Measurements from ENCODE around the gene CCL26. TPM values are rescaled to one million over a fixed set of nuclear protein-coding genes. Genes with fewer than 3 reads are reported as not detected.
"Not testable (repeated sequence)": the region's sequence is repeated elsewhere in the genome, so short reads cannot be mapped to it uniquely, and the experiment has no call there.

CCL26 gene
- total RNA-seq, 1 donor from 2014 or later, result not detected

DNA sequence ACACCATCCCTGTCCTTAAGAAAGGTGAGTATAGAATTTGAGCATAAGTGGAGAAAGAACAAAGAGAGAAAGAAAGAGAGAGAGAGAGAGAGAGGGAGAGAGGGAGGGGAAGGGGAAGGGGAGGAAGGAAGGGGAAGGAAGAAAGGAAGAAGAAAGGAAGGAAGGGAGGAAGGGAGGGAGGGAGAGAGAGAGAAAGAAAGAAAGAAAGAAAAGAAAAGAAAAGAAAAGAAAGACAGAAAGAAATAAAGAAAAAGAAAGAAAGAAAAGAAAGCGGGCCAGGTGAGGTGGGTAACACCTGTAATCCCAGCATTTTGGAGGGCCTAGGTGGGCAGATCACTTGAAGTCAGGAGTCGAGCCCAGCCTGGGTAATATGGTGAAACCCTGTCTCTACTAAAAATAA is 21.7 kb upstream of the CCL26 start:
- no peak for DNase-seq (ENCODE audit: low spot score)
- no peak for ATAC-seq

DNA sequence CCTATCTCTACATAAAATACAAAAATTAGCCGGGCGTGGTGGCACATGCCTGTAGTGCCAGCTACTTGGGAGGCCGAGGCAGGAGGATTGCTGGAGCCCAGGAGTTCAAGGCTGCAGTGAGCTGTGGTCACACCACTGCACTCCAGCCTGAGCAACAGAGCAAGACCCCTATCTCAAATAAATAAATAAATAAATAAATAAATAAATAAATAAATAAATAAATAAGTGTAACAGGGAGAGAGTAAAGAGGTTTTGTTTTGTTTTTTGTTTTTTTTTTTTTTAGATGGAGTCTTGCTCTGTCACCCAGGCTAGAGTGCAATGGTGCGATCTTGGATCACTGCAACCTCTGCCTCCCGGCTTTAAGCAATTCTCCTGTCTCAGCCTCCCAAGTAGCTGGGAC is 20.6 kb upstream of the CCL26 start:
- not testable (repeated sequence) for ATAC-seq; DNase-seq (ENCODE audit: low spot score)

DNA sequence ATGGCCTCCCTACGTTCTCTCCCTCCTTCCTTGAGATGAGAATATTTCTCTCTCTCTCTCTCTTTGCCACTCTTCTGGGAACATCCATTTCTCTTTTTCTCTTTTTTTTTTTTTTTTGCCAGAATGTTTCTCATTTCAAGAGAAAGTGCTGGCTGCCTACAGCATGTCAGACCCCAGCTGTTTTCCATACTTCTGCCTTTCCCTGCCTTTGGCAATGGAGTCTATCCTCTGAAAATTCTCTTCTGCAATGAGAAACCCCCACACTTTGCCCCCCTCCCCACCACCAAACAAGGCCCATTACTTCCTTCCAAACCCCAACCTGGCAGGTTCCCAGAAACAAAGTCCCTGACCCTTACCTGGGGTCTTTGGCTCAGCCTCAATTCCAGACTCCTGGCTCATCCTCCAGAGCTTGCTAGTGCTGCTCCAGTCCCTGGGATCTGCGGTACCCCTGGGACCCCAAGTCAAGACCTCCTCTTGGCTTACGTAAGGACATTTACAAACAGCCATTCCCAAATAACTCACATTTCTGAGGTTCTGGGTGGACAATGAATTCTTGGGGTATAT is 17.4 kb upstream of the CCL26 start:
- no peak for ATAC-seq
- no peak for DNase-seq (ENCODE audit: low spot score)

DNA sequence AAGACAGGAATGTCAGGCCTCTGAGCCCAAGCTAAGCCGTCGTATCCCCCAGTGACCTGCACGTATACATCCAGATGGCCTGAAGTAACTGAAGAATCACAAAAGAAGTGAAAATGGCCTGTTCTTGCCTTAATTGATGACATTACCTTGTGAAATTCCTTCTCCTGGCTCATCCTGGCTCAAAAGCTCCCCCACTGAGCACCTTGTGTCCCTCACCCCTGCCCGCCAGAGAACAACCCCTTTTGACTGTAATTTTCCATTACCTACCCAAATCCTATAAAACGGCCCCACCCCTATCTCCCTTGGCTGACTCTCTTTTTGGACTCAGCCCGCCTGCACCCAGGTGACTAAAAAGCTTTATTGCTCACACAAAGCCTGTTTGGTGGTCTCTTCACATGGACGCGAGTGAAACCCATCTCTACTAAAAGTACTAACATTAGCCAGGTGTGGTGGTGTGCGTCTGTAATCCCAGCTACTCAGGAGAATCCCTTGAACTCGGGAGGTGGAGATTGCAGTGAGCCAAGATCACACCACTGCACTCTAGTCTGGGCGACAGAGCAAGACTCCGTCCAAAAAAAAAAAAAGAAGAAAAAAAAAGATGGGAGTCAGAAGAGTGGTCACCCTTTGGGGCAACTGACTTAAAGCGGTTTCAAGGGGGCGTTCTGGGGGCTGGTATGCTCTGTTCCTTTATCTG is 16.3 kb upstream of the CCL26 start:
- not testable (repeated sequence) for DNase-seq (ENCODE audit: low spot score); ATAC-seq

DNA sequence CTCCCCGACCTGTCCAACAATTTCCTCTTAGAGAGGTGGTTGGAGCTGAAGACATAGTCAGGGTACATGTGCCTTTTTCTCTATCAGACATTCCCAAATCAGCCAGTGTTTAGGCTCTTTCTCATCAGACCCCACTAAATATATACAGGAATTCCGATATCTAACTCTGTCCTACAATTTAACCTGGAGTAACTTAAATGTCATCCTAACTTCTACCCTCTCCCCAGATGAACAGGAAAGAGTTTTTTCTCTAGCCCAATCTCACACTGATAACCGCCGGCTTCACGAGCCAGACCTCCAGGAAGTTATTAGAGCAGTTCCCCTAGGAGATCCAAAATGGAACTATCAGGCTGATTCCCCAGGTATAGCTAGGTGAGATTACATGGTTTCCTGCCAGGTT is 11.0 kb upstream of the CCL26 start:
- ATAC-seq; DNase-seq (ENCODE audit: low spot score): not testable (repeated sequence)

- ATAC-seq; DNase-seq (ENCODE audit: low spot score): not testable (repeated sequence)
Observed at GRCh38 chr7:75780647-75781273, 8.7 kb upstream of the CCL26 start.

DNA sequence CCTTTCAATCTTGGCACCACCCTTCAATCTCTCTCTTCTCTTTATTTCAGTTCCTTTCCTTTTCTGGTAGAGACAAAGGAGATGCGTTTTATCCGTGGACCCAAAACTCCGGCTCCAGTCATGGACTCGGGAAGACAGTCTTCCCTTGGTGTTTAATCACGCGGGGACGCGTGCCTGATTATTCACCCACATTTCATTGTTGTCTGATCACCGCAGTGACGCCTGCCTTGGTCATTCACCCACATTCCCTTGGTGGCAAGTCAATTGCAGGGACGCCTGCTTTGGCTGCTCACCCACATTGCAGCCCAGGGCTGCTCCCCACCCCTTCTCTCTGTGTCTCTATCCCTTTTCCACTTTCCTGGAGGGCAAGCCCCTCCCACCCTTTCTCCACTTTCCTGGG is 7.5 kb upstream of the CCL26 start:
- ATAC-seq; DNase-seq (ENCODE audit: low spot score): not testable (repeated sequence)

- DNase-seq (ENCODE audit: low spot score); ATAC-seq: not testable (repeated sequence)
Observed at GRCh38 chr7:75779035-75779434, 7.0 kb upstream of the CCL26 start.

GRCh38 chr7:75776295-75776971 is 4.4 kb upstream of the CCL26 start:
- no peak for DNase-seq (ENCODE audit: low spot score)

GRCh38 chr7:75773958-75774357 is 1.9 kb upstream of the CCL26 start:
- not testable (repeated sequence) for DNase-seq (ENCODE audit: low spot score); ATAC-seq

More at GRCh38 chr7:75776295-75776971, 4.4 kb upstream of the CCL26 start:
- no peak for ATAC-seq

DNA sequence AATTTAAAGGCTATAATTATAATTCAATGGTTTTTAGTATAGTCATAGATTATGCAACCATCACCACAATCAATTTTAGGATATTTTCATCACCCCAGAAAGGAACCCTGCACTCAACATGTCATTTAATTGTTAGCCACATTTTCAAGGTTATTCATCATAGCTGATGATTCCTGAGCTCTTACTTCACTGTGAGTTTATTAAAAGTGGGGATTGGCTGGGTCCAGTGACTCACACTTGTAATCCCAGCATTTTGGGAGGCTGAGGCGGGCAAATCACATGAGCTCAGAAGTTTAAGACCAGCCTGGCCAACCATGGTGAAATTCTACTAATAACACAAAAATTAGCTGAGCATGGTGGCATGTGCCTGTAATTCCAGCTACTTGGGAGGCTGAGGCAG is 787 bp downstream of the CCL26 start:
- ATAC-seq, result no peak

DNA sequence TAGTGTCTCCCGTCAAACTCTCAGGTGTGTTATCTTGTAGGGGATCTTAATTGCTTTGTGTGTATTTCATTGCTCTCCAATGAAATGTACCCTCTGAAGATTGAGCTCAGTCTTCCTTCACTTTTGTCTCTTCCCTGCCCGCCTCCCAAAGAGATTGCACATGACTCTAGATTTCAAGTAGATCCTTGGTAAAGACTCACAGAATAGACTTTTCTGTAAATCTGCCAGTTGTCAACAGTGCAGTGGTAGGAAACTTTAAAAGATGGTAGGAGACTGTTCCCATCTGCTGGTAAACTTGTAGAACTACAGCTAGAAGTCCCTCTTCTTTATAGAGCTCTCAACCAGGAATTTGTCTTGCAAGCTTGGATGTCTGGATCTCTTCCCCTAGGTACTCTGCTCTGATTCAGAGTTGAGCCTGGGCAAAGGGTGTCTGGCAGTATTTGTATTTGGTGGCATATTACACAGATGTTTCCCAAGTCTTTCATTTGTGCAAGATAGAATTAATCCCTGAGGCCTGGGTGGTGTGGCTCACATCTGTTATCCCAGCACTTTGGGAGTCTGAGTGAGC is 9.6 kb downstream of the CCL26 start:
- no peak for DNase-seq (ENCODE audit: low spot score)
- ATAC-seq, result peak; percentile 99

More for the DNA sequence above, 787 bp downstream of the CCL26 start:
- no peak for DNase-seq (ENCODE audit: low spot score)

- not testable (repeated sequence) for ATAC-seq; DNase-seq (ENCODE audit: low spot score)
Observed at GRCh38 chr7:75761801-75762200, 10.2 kb downstream of the CCL26 start.

DNA sequence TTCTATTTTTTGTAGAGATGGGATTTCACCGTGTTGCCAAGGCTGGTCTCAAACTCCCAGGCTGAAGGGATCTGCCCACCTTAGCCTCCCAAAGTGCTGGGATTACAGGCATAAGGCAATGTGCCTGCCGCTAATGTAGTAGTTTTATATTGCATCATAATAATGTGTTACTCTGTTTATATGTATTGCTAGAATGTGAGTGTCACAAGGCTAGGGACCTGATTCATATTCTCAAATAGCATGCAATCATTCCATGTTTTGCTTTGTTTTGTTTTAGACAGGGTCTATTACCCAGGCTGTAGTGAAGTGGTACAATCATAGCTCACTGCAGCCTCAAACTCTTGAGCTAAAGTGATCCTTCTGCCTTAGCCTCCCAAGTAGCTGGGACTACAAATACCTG is 13.5 kb downstream of the CCL26 start:
- no peak for ATAC-seq

DNA sequence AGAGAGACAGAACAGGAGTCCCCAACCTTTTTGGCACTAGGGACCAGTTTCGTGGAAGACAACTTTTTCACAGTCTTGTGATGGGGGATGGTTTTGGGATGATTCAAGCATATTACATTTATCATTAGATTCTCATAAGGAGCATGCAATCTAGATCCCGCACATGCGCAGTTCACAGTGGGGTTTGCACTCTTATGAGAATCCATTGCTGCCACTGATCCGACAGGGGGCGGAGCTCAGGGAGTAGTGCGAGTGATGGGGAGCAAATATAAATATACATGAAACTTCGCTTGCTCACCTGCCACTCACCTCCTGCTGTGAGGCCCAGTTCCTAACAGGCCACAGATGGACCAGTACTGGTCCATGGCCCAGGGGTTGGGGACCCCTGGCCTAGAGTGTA is 14.2 kb downstream of the CCL26 start:
- DNase-seq (ENCODE audit: low spot score), result no peak
- ATAC-seq, result no peak

More for the DNA sequence above, 13.5 kb downstream of the CCL26 start:
- DNase-seq (ENCODE audit: low spot score), result no peak

DNA sequence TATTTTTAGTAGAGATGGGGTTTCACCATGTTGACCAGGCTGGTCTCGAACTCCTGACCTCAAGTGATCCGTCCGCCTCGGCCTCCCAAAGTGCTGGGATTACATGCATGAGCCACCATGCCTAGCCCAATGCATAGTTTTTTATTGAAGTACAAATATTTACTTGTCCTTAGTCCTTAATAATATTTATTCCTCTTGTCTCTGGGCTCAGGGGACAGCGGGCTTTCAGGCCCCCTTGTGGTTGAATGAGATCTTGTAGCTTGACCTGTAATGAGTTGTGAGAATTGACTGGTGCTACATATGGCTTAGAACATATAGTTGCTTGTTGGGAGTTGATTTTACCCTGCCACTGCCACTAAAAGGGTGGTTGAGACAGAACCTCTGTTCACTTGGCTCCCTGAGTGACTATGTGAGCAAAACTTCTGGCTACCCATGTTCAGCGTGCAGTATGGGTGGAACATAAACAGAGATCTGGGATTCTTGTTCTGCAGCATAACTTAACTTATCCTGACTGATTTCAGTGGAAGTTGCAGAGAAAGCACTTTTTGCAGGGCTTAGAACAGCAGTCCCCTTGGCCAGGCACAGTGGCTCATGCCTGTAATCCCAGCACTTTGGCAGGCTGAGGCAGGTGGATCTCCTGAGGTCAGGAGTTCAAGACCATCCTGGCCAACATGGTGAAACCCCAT is 14.9 kb downstream of the CCL26 start:
- ATAC-seq (peak; percentile 81), DNase-seq (ENCODE audit: low spot score) (no peak)

DNA sequence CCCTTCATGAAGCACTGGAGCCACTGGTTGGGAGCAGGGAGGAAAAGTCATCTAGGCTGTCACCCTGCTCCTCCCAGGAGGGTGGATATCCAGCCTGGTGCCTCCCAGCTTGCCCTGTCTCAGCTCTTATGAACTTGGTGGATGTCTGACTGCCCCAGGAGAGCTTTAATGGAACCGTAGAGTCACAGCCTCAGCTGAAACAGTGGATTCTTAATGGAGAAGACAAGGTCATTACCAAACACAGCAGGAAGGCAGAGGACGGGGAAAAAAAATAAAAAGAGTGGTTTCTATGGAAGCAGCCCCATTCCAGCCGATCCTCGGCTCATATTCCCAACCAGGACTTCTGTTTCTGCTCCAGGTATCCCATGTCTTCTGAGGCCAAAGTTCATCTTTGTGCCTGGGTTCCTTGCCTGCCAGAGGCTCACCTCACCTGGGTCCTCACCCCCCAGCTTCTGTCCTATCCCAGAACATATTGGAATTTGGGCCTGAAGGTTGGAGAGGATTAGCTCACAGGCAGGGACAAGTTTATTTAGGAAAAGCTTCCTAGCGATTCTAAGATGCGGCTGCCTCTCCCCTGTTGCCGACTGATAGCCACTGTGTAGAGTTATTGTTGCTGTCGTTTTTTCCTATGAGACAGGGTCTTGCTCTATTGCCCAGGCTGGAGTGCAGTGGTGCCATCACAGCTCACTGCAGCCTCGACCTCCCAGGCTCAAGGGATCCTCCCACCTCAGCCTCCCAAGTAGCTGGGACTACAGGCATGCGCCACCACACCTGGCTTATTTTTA is 15.6 kb downstream of the CCL26 start:
- no peak for DNase-seq (ENCODE audit: low spot score)

GRCh38 chr7:75743455-75743859 is 28.6 kb downstream of the CCL26 start:
- DNase-seq (ENCODE audit: low spot score) (no peak), ATAC-seq (no peak)

More for the DNA sequence above, 15.6 kb downstream of the CCL26 start:
- no peak for ATAC-seq

GRCh38 chr7:75740846-75741497 is 31.0 kb downstream of the CCL26 start:
- DNase-seq (ENCODE audit: low spot score) (peak; percentile 49), ATAC-seq (no peak)
